HG03103 (cell line): ENCODE results near the gene MINK1.
"Not testable (repeated sequence)": the region's sequence is repeated elsewhere in the genome, so short reads cannot be mapped to it uniquely, and the experiment has no call there.

ENCODE experiments used
- ATAC-seq: cut with Tn5 transposase; IDR thresholded peaks from one replicate; pipeline ENCODE4 v1.9.1; 2021; ENCODE audit warnings: low read depth; ENCODE audit not compliant: unreplicated experiment

The MINK1 gene

DNA sequence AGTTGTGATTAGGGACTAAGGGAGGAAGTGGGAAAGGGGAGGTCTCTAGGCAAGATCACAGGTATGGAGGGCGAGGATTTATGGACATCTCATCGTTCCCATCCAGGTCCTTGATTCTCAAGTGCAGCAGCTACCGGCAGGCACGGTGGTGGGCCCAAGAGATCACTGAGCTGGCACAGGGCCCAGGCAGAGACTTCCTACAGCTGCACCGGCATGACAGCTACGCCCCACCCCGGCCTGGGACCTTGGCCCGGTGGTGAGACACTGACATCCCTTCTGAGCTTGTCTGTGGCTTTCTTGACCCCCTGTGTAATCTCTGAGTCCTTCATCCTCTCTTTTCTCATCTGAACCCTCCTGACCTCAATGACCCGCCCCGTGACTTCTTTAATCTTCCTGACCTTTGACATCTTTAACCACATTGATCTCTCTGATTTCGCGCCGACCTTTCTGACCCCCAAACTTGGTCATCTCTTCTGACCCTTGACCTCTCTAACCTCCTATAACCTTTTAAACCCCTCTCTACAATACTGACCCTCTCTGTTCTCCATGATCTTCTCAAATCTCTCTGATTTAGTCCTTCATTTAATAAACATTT is 22.3 kb upstream of the MINK1 start:
- no peak for ATAC-seq

DNA sequence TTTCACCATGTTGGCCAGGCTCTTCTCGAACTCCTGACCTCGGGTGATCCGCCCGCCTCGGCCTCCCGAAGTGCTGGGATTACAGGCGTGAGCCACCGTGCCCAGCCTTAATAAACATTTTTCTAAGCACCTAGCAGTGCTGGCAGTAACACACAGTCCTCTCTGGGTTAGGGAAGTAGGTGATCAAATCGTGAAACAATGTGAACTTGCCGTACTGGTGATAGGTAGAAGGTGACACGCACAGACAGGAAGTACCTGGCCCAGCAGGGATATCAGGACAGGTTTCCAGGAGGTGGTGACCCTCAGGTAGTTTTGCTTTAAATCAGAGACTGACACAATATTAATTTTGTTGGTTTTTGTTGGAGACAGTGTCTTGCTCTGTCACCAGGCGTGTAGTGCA is 21.7 kb upstream of the MINK1 start:
- no peak for ATAC-seq

GRCh38 chr17:4812690-4813089 is 20.4 kb upstream of the MINK1 start:
- ATAC-seq, result no peak

DNA sequence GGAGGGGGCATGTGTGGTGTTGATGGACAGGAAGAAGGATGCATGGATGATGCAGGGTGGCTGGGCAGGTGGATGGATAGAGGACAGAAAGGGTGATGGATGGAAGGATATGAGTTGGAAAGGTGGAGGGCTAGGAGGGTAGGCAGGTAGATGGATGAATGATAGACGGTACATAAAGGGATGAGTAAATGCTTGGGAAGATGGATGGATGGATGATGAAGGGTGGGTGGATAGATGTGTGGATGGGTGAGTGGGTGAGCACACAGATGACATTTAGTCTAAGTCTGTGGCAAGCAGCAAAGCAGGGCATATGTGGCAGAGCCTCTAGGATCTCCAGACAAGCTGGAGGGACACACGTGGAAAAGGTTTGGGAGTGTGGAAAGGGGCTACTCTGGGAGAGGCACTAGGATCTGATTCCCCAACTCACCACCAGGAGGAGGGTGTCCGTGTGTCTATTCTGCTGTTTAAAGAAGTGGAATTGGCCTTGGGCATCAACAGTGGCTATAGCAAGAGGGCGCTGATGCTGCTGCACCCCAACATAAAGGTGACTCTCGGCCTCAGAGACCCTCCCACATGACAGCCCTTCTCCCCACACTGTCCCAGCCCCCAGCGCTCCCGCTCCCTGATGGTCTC is 18.0 kb upstream of the MINK1 start:
- ATAC-seq, result no peak

DNA sequence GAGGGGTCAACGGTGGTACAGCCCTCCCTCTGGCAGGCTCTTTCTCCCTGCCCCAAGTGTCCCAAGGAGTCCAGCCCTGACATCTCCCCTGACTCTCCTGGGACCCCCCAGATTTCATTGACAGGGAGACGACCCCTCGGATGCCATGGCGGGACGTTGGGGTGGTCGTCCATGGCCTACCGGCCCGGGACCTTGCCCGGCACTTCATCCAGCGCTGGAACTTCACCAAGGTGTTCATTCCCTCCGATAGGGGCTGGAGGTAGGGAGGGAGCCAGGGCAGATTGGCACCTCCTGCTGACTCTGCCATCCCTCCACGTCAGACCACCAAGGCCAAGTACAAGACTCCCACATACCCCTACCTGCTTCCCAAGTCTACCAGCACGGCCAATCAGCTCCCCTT is 16.3 kb upstream of the MINK1 start:
- no peak for ATAC-seq

DNA sequence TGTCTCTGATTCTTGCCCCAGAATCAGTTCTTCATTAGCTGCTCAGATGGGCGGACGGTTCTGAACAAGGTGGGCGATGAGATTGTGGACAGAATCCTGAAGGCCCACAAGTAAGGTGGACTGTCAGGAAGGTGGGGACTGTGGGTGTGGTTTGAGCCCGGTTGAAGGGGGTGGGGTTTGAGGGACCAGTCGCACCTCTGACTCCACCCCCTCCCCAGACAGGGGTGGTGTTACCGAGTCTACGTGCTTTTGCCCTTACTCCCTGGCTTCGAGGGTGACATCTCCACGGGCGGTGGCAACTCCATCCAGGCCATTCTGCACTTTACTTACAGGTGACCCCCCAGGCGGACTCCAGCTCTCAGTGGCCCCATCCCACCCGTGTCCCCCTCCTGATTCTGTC is 14.9 kb upstream of the MINK1 start:
- ATAC-seq, result no peak

GRCh38 chr17:4822835-4823234 is 10.3 kb upstream of the MINK1 start:
- ATAC-seq, result no peak

DNA sequence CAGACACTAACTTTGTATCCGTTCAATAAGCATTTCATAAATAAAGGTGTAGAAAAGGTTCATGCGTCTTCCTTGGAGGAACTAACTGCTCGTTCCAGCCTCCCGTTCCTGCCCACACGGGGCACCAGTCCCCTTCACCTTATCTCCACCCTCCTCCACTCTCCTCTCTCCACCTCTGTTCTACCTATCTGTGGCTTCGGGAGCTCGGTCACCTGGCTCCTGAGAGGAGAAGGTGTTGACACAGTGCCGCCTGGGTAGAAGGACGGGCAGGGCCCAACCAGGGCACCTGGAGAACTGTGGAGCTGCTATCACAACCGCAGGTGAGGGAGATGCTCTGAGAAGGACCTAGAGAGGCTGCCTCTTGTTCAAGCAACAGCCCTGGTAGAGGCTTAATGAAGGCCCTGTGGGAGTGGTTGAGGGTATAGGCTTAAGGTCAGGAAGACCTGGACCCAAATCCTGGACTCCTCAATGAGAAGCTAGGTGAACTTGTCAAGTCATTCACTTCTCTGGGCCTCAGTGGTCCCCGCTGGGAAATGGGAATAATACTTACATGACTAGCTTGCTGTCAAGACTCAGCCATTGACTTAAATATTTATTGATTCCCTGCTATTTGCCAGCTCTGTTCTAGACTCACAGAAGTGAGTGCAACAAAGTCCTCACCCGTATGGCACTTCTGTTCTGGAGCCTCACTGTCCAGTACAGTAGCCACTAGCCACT is 9.6 kb upstream of the MINK1 start:
- ATAC-seq, result no peak

DNA sequence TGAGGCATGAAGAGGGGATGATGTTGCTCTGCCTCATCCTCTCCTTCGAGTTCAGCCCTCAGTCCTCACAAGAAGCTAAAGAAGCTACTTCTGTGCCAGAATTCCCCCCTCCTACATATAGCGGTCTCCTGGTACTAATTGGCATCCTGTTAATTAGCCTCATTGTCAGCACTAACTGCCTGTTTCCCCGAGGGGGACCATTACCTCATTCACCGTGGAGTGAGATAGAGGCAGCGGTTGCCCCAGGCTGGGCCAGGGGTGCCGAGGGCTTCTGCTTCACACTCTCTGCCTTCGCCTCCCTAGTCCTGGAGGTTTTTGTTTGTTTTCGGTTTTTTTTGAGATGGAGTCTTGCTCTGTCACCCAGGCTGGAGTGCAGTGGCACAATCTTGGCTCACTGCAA is 5.7 kb upstream of the MINK1 start:
- no peak for ATAC-seq

DNA sequence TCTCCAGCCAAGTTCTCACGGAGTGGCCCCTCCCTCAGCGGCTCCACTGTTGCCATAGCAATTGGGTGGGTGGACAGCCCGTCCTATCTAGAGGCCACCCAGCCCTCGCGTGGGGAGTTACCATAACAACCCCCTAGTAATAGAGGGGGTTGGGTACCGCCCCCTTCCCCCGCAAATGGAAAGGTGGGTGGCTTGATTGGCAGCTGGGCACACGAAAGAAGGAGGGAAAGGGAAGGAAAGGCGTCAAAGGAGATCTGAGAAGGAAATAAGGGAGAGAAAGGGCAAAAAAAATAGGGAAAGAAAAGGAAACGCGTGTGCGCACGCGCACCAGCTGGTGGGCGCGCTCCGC is 337 bp upstream of the MINK1 start:
- ATAC-seq, result not testable (repeated sequence)

GRCh38 chr17:4833941-4834680 is 971 bp downstream of the MINK1 start:
- ATAC-seq, result no peak

DNA sequence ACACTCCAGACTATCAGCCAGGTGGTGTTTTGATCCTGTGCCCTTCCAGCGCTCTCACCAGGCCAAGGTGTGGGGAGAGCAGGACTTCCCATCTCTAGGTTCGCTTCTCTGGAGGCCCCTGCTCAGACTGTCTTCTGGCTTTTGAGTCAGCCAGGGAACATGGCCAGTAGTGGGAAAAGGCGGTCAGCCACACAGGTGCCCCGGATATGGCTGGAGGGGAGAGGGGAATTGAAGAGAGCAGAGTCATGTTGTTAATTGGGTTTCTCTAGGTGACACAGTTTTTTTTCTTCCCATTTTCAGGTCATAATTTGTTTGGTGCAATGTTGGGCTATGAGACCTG is 1.5 kb downstream of the MINK1 start:
- no peak for ATAC-seq

GRCh38 chr17:4836221-4836620 is 3.1 kb downstream of the MINK1 start:
- no peak for ATAC-seq

DNA sequence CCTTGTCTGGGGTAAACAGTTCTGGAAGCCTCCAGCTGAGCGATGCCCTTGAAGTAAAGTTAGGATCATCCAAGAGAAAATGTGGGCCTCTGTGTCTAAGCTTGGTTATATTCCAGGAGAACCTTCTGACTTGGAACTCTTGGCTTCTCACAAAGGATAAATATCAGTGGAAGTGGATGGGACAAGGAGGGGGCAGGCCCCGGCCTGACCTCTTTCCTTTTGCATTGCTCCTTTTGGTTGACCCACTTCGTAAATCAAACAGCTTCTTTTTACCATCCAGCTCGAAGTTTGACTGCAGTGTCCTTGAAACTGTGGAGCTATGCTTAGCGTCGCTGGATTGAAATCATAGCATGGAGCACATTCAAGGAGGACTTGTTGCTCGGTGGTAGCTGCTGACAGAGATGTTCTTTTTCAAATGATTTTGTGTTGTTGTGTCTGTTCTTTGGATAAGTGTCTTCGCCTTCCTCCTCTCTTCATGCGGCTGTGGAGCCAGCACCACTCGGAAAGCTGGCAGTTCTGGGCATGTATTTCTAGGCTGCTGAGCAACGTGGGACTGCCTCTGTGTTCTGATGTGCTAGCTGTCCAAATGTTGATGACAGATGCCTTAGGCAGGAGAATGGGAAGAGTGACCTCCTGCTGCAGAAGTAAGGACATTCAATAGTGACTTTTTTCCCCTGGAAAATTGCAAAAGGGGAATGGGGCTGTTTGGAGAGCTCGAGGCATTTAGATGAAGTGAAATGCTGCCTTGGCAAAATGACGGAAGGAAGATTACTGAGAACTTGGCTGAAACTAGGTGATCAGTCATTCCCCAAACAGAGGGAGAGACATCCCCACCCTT is 4.5 kb downstream of the MINK1 start:
- no peak for ATAC-seq

DNA sequence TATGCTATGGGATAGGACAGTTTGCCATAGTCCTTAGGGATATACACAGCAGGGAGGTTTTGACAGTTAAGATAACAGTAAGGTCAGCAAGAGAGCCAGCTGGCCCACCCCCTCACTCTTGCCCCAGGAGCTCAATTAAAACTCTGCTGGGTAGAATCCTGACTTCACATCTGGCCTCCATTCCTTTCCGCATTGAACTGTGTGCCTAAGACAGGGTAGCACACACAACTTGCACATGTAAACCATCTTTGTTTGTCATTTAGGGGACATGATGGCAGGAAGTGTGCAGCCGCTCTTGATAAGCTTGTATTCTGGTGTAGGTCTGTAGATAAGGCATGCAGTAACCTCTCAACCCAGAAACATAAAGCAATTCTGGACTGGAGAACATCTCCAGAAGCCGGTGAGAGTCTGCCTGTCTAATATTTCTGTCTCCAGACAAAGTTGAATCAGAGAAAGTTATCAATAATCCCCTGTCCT is 5.2 kb downstream of the MINK1 start:
- no peak for ATAC-seq

GRCh38 chr17:4839221-4839620 is 6.1 kb downstream of the MINK1 start:
- ATAC-seq, result no peak

DNA sequence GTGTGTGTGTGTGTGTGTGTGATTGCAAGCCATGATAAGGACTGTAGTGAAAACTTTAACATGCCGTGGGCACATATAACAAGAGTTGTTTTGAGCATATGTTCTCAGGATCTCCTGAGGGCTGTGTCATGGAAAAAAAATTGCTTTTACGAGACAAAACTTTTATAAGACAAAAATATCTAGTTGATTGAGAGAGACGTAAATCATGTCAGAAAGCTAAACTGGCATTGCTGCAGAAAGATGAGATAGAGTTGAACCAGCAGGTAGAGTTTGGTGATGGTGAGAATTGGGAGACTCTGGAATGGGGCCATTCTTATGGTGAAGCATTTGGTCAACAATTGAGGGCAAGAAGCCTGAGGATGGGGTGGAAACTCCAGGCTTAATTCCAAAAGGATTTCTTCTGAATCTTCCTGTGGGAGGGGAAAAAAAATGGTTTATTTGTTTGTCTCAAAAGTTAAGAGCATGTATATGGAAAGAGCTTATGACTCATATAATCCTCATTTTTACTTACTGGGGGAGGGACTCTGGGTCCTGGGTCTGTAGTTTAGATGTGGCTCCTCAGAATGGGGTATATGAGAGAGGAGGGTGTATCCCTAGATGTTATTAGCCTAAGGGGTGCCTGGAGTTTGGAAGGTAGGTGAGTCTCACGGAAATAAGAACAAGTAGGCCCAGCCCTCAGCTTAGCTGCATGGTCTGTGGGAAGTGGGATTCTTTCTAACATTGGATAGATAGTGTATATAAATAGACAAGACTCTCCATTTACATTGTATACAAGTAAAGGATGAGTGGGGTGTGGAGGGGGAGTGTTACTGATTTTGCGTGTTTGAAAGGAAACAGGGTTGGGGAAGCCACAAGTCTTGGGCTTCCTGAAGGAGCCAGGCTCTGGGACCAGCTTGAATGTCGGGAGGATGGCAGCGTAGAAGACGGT is 7.1 kb downstream of the MINK1 start:
- ATAC-seq, result no peak

DNA sequence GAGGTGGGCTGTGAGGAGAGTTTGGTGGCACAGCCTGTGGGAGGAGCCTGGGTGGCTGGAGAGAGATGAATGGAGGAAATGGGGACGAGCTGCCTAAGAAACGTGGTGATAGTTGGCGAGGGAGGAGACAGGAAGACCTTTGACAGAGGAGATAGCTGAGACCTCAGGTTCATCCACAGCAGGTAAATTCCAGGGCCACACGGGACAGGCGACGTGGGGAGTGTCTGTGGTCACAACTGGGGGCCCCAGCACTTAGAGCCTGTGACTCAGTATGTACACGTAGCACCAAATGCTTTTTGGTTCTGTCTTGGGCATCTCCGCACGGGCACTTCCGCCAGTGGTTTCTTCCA is 7.7 kb downstream of the MINK1 start:
- no peak for ATAC-seq

- ATAC-seq, result no peak
Measured at GRCh38 chr17:4842376-4842775, 9.2 kb downstream of the MINK1 start.
